GM18873 (cell line): ENCODE results near the gene COL23A1.

Experiments
- ATAC-seq: cut with Tn5 transposase; IDR thresholded peaks from one replicate; pipeline ENCODE4 v1.9.1; 2021; ENCODE audit warnings: mild to moderate bottlenecking, moderate library complexity, moderate number of reproducible peaks; ENCODE audit not compliant: unreplicated experiment, low FRiP score

Gene COL23A1

DNA sequence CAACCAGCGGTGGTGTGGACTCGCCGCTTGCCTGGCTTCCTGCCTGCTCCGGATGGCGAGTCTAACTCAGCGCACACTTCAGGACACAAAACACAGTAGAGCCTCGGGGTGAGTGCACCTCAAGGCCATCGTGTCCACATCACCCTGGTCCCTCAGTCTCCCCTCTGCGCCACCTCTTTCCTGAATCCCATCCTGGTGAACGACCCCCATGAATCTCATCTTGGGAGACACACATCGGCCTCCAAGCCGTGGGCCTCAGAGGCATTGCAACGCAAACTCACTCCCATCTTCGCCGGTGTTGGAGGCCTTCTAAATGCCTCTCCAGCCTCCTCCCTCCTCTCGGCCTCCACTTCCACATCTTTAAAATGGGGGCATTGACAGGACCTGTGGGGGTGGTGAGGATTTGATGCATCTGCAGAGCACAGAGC, 124.3 kb downstream of the COL23A1 start:
- no peak for ATAC-seq

- no peak for ATAC-seq
Measured at GRCh38 chr5:178465228-178465860, 124.8 kb downstream of the COL23A1 start.

GRCh38 chr5:178464431-178465048, 125.7 kb downstream of the COL23A1 start:
- ATAC-seq = no peak

DNA sequence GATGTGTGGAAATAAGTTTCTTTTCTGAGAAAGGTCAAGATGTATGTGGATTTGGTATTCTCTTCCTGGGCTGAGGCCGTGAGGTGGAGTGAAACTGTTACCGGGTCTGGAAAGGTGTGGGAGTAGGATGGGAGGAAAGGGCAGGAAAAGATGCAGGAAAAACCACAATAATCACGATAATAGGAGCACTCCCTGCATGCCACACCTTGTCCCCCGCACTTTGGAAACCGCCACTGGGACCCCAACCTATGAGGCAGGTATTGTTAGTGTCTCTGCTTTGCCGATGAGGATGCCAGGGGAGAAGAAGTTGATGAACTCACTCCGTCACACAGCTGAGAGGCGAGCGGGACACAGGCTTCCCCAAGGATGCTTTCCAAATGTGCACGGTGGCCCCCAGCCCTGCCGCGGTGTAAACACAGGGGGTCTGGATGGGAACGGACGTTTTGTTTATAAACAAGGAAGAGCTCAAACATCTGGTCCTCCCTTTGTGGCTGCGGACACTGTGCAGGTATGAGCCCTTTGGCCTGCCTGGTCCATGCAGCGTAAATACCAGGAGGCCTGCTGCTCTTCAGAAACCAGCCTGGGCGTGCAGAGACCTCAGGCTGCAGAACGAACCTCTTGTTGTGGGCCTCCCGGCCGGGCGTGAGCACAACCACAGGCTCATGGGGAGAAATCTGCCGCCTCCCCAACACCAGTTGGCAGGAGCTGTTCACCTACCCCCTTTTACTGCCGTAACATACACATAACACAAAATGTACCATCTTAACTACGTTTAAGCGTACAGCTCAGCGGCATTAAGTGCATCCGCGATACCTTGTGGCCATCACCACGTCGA, 126.7 kb downstream of the COL23A1 start:
- ATAC-seq = no peak

DNA sequence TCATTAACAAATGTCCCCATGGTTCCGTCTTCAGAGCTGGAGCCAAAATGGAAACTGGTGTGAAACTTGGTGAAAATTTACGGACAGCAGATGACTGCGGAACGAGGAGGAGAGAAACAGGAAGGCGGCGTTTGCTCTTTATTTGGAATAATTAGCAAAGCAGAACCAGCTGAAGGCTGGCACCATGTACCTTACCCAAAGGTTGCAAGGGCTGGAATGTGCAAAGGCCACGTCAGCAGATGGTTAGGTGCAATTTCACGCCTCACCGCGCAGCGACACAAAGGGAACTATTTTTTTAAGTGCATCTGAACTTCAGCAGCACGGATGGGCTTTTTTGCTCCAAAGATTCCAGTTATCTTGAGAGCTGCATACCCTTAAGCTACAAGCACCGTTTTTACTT, 127.4 kb downstream of the COL23A1 start:
- ATAC-seq = no peak

- no peak for ATAC-seq
Measured at GRCh38 chr5:178462076-178462475, 128.1 kb downstream of the COL23A1 start.

- ATAC-seq = no peak
Measured at GRCh38 chr5:178461004-178461730, 129.0 kb downstream of the COL23A1 start.

GRCh38 chr5:178460598-178460997, 129.6 kb downstream of the COL23A1 start:
- no peak for ATAC-seq

- ATAC-seq = no peak
Measured at GRCh38 chr5:178460174-178460573, 130.0 kb downstream of the COL23A1 start.

DNA sequence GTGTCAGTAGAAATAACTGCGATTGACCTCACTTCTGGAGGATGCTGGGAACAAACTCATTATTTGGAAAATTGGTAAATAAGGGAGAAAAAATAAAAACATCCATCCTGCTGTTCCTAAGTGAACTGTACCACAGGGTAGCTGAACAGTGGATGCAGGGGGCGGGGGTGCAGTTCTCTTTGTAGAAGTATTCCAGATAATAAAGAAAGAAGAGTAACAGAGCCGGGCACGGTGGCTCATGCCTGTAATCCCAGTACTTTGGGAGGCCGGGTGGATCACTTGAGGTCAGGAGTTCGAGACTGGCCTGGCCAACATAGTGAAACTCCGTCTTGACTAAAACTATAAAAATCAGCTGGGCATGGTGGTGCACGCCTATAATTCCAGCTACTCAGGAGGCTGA, 132.1 kb downstream of the COL23A1 start:
- no peak for ATAC-seq

GRCh38 chr5:178457471-178457870, 132.7 kb downstream of the COL23A1 start:
- ATAC-seq = no peak

- ATAC-seq = no peak
Measured at GRCh38 chr5:178455480-178455835, 134.7 kb downstream of the COL23A1 start.

GRCh38 chr5:178454821-178455479, 135.2 kb downstream of the COL23A1 start:
- no peak for ATAC-seq

- no peak for ATAC-seq
Measured at GRCh38 chr5:178454303-178454702, 135.9 kb downstream of the COL23A1 start.

DNA sequence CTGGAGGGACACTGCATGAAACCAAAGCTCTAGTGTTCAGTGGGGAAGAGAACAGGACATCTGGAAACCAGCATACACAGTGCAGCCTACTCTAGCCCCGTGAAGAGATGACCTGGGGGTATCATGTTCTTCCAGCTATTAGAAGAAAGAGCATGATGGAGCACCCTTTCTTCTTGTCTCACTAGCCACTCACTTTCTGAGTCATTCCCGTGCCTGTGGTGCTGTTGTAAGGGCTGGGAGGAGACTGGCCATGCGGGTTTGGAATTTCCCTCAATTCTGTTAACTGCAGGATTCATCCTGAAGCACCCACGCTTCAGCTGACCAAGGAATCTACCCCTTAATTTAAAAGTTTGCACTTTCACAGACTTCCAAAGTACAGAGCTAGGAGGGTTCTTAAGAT, 137.0 kb downstream of the COL23A1 start:
- no peak for ATAC-seq

GRCh38 chr5:178450121-178451028, 139.8 kb downstream of the COL23A1 start:
- no peak for ATAC-seq

GRCh38 chr5:178449163-178450070, 140.8 kb downstream of the COL23A1 start:
- ATAC-seq = no peak

DNA sequence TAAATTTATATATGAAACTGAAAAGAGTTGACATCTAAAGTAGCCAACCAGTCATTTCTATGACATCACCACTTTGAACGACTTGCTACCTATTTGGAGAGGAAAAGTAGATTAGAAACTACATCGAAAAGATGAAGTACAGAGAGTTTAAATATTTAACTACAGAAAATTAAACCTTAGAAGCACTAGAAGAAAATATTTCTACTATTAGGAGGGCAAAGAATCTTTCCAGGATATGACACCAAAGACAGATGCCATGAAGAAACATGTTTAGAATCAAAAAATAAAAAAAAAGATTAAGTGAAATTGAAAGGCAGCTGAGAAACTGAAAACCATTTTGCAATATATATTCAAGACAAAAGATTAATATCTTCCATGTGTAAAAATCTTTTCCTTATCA, 144.7 kb downstream of the COL23A1 start:
- ATAC-seq = no peak
